Fibroblast of the aortic adventitia (primary cell): Measurements from ENCODE around the gene TMPRSS9. TPM values are rescaled to one million over a fixed set of nuclear protein-coding genes. Genes with fewer than 3 reads are reported as not detected.
"Not testable (repeated sequence)": the region's sequence is repeated elsewhere in the genome, so short reads cannot be mapped to it uniquely, and the experiment has no call there.

ENCODE experiments used
- DNase-seq: peaks from one replicate; pipeline ENCODE4 v3.0.0-alpha.2; 2010; ENCODE audit warnings: low read depth
- H3K4me3 ChIP-seq: 2 replicates; pipeline ENCODE4 v1.5.1; 2011; ENCODE audit warnings: low read depth, mild to moderate bottlenecking, control low read depth, low read length, moderate library complexity
- CTCF ChIP-seq: IDR thresholded peaks from 2 replicates; pipeline ENCODE4 v1.5.1; 2011; ENCODE audit warnings: mild to moderate bottlenecking, low read length, control low read depth, inconsistent platforms; ENCODE audit not compliant: insufficient read depth
- total RNA-seq: library from RNA; depleted of rRNA; stranded (reverse); fragments of >200 nt; gene quantifications from 2 replicates; pipeline ENCODE4 v1.2.3, GENCODE V29; 2012; ENCODE audit warnings: low replicate concordance

TMPRSS9 gene
- total RNA-seq, 1 donor = not detected

- no peak for DNase-seq
- no peak for TF ChIP-seq CTCF
- H3K4me3 ChIP-seq = no peak overlapping the region
These were observed 51.6 kb downstream of the TMPRSS9 start for GRCh38 chr19:2411709-2412108.

DNA sequence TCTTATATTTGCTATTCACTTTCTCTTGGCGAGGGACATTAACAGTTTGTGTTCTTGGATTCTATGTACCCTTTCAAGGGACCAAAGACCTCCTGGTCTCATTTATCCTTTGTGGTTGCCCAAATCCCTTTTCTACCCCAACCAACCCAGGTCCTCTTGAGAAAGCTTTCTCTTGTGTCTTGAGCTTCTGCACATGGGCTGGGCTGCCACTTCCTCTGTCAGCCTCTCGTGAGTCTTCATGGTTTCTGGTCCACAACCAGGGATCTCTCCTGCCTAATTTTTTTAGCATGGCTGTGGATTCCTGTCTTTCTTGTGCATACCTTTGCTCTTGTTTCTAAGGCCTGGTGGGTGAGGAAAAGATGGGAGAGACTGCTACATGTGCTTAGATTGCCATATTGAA is 52.4 kb downstream of the TMPRSS9 start:
- H3K4me3 ChIP-seq = no peak overlapping the region
- no peak for DNase-seq
- no peak for TF ChIP-seq CTCF

DNA sequence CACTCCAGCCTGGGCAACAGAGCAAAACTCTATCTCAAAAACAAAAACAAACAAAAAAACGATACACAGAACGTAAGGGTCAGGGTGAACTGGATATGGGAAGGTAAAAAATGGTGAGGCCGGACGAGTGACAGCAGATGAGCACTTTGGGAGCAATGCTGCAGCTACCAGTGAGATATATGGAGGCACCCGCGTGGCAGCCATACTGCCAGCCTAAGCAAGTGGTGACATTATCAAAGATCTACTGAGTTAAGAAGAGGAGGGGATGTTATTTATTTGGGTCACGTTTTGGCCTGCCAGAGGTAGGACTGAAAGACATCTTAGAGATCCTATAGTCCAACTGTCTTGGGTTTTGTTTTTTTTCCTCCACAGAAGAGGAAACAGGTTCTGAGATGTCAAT is 53.1 kb downstream of the TMPRSS9 start:
- no peak for TF ChIP-seq CTCF
- no peak overlapping the region for H3K4me3 ChIP-seq
- DNase-seq = no peak

DNA sequence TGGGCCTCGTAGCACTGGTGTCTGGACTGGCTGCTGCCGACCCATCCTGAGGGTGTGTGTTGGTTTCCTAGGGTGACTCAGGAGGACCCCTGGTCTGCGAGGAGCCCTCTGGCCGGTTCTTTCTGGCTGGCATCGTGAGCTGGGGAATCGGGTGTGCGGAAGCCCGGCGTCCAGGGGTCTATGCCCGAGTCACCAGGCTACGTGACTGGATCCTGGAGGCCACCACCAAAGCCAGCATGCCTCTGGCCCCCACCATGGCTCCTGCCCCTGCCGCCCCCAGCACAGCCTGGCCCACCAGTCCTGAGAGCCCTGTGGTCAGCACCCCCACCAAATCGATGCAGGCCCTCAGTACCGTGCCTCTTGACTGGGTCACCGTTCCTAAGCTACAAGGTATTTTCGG is 53.6 kb downstream of the TMPRSS9 start:
- no peak overlapping the region for H3K4me3 ChIP-seq
- TF ChIP-seq CTCF = no peak
- no peak for DNase-seq

GRCh38 chr19:2415281-2415972 is 55.4 kb downstream of the TMPRSS9 start:
- DNase-seq = no peak
- no peak overlapping the region for H3K4me3 ChIP-seq
- no peak for TF ChIP-seq CTCF

DNA sequence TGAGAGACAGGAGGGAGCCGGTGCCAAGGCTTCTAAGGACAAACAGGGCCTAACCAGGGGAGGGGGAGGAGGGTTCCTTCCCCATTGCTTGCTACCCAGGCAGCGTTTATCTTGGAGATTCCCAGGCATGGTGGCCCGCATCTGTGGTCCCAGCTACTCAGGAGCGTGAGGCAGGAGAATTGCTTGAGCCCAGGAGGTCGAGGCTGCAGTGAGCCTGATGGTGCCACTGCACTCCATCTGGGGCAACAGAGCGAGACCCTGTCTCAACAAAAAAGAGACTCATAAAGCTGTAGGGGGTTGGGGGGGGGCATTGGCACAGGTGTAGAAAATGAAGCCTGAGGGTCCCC is 55.9 kb downstream of the TMPRSS9 start:
- no peak for TF ChIP-seq CTCF
- no peak overlapping the region for H3K4me3 ChIP-seq
- no peak for DNase-seq

GRCh38 chr19:2416321-2417097 is 56.4 kb downstream of the TMPRSS9 start:
- no peak overlapping the region for H3K4me3 ChIP-seq
- no peak for TF ChIP-seq CTCF
- no peak for DNase-seq

GRCh38 chr19:2417436-2417835 is 57.4 kb downstream of the TMPRSS9 start:
- DNase-seq, H3K4me3 ChIP-seq: not testable (repeated sequence)
